KOPT-K1 (cell line): Measurements from ENCODE around the gene ERBB2.

Experiments used
- H3K27ac ChIP-seq: fragments of 200-600 bp; sonication (generic); 2 replicates; pipeline ENCODE4 v1.5.1; 2016; ENCODE audit warnings: antibody characterized with exemption, mild to moderate bottlenecking, low read depth, low read length; ENCODE audit not compliant: poor library complexity, severe bottlenecking
- H3K36me3 ChIP-seq: fragments of 200-600 bp; sonication (generic); 2 replicates; pipeline ENCODE4 v1.5.1; 2017; ENCODE audit warnings: antibody characterized with exemption, mild to moderate bottlenecking, low read length, moderate library complexity; ENCODE audit not compliant: insufficient read depth
- H3K9me3 ChIP-seq: fragments of 200-600 bp; sonication (generic); 2 replicates; pipeline ENCODE4 v1.5.1; 2017; ENCODE audit warnings: antibody characterized with exemption, low read length, mild to moderate bottlenecking; ENCODE audit not compliant: insufficient read depth, poor library complexity, severe bottlenecking

ERBB2 gene

DNA sequence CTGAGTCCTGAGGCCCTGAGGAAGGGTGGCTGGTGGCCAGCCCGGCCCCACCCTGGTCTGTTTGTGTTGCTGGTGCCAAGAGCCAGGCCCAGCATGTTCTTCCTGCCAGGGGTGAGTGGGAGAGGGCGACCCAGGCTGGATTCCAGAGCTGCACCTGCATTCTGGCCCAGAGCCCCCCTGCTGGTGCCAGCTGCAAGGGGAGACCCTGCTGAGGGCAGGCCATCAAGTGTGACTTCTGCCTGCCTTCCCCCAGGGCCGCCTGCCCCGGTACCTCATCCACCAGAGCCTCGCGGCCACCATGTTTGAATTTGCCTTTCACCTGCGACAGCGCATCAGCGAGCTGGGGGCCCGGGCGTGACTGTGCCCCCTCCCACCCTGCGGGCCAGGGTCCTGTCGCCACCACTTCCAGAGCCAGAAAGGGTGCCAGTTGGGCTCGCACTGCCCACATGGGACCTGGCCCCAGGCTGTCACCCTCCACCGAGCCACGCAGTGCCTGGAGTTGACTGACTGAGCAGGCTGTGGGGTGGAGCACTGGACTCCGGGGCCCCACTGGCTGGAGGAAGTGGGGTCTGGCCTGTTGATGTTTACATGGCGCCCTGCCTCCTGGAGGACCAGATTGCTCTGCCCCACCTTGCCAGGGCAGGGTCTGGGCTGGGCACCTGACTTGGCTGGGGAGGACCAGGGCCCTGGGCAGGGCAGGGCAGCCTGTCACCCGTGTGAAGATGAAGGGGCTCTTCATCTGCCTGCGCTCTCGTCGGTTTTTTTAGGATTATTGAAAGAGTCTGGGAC, 37.1 kb upstream of the ERBB2 start:
- Histone ChIP-seq H3K36me3 (peaks cover 53% of the 10 kb centered on the region), H3K9me3 (no peaks in the 10 kb centered on the region), H3K27ac (no peak overlapping the region)

DNA sequence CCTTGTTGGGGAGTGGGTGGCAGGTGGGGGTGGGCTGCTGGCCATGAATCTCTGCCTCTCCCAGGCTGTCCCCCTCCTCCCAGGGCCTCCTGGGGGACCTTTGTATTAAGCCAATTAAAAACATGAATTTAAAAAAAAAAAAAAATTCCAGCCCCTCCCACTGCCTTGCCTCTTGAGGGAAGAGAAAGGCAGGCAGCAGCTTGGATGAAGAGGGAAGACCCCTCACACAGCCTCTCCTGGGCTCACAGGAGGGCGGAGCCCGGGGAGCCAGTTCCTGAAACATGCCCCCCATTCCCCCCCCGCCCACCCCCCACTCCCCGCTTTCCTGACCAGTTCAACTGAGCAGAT, 36.5 kb upstream of the ERBB2 start:
- H3K27ac ChIP-seq, result no peak overlapping the region
- H3K9me3 ChIP-seq, result no peaks in the 10 kb centered on the region
- peaks cover 48% of the 10 kb centered on the region for H3K36me3 ChIP-seq

- no peaks in the 10 kb centered on the region for H3K9me3 ChIP-seq
- H3K27ac ChIP-seq, result no peak overlapping the region
- H3K36me3 ChIP-seq, result peaks cover 42% of the 10 kb centered on the region
Measured at GRCh38 chr17:39663688-39664580, 35.9 kb upstream of the ERBB2 start.

DNA sequence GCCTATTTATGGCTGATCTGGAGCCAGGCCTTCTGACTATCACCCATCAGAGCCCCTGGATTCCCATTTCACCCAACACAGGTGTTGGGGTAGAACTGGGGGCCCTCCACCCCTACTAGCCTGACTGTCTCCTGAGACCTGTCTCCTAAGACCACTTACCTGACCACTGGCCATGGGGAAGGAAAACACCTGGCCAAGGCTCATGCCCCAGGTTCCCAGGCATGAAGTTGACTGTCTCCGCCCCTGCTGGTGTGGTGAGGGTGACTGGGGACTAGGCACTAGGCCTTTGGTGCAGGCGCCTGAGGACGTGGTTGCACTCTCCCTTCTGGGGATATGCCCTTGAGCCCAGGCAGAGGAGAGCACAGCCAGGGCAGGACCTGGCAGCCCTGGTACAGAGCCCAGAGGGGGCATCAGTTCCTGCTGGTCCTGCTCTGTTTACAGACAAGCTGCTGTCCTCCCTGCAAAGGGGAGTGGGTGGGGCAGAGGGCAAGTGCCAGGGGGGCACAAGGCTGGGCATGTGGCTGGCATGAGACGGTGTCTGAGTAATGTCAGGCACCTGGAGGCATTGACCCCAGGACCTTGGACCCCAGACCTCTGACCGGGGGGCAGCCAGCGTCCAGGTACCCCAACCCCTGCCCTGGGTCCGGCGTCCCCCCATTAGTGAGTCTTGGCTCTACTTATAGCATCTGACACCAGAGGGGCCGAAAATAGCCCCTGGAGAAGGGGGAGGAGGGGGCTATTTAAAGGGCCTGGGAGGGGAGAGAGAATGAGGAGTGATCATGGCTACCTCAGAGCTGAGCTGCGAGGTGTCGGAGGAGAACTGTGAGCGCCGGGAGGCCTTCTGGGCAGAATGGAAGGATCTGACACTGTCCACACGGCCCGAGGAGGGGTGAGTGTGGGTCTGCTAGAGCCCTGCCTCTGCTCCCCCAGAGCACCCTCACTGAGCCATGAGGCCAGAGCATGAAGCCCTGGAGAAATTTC, 35.0 kb upstream of the ERBB2 start, which contains the start of gene TCAP:
TSS of gene TCAP (plus strand) at position 769 of the 981 bp plus-strand sequence. CDS start at position 780, 11 bp downstream.
- peaks cover 32% of the 10 kb centered on the region for H3K36me3 ChIP-seq
- H3K27ac ChIP-seq, result no peak within 1 kb of the TSS

GRCh38 chr17:39665642-39666224, 34.1 kb upstream of the ERBB2 start:
- Histone ChIP-seq H3K27ac (no peak overlapping the region), H3K36me3 (peaks cover 24% of the 10 kb centered on the region), H3K9me3 (no peaks in the 10 kb centered on the region)

More for the DNA sequence above, 35.0 kb upstream of the ERBB2 start, which contains the start of gene TCAP:
- H3K9me3 ChIP-seq, result no peaks in the 10 kb centered on the region

DNA sequence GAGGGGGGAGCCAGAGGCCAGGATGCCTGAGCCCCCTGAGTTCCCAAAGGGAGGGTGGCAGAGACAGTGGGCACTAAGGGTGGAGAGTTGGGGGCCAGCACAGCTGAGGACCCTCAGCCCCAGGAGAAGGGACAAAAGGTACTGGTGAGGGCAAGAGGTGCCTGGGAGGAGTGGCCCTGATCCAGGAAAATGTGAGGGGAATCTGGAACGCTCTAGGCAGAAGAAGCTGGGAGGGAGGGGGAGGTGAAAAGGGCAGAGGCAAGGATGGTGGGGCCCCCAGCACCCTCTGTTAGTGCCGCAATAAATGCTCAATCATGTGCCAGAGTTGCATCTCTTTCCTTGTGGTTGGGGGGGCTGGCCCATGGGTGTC, 33.6 kb upstream of the ERBB2 start:
- H3K9me3 ChIP-seq, result no peaks in the 10 kb centered on the region
- H3K36me3 ChIP-seq, result peaks cover 19% of the 10 kb centered on the region
- no peak overlapping the region for H3K27ac ChIP-seq

DNA sequence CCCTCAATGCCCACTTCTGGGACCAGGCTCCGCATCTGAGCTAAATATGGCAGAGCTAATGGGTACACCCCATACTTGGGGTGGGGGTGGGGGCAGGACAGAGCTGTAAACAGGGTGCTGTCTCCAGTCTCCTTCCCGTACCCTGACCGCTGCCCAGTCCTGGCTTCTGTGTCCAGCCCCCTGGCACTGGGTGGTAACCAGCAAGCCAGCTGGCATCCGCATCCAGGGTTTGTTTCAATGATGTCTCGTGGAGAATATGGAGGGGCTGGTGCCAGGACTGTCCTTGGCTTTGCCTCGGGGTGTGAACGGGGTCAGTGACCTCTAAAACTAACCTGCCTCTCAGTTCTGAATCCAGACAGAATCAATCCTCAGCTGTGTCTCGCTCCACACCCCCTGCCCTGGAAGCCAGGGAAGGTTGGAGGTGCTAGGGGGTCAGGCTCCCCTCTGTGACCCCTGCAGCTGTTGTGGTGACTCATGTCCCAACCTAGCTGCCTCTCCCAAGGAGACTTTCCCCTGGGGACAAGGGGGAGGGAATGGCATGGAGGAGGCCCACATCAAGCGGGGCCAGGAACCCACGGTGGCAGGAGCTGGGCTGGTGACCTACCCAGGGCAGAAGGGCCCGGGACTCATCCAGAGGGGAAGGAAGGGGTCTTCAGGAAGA, 33.1 kb upstream of the ERBB2 start:
- Histone ChIP-seq H3K36me3 (peaks cover 14% of the 10 kb centered on the region), H3K27ac (no peak overlapping the region), H3K9me3 (no peaks in the 10 kb centered on the region)

GRCh38 chr17:39667262-39667944, 32.5 kb upstream of the ERBB2 start:
- H3K36me3 ChIP-seq, result peaks cover 7% of the 10 kb centered on the region; the same call in 1 of the 2 replicates
- H3K9me3 ChIP-seq, result no peaks in the 10 kb centered on the region
- H3K27ac ChIP-seq, result no peak overlapping the region

DNA sequence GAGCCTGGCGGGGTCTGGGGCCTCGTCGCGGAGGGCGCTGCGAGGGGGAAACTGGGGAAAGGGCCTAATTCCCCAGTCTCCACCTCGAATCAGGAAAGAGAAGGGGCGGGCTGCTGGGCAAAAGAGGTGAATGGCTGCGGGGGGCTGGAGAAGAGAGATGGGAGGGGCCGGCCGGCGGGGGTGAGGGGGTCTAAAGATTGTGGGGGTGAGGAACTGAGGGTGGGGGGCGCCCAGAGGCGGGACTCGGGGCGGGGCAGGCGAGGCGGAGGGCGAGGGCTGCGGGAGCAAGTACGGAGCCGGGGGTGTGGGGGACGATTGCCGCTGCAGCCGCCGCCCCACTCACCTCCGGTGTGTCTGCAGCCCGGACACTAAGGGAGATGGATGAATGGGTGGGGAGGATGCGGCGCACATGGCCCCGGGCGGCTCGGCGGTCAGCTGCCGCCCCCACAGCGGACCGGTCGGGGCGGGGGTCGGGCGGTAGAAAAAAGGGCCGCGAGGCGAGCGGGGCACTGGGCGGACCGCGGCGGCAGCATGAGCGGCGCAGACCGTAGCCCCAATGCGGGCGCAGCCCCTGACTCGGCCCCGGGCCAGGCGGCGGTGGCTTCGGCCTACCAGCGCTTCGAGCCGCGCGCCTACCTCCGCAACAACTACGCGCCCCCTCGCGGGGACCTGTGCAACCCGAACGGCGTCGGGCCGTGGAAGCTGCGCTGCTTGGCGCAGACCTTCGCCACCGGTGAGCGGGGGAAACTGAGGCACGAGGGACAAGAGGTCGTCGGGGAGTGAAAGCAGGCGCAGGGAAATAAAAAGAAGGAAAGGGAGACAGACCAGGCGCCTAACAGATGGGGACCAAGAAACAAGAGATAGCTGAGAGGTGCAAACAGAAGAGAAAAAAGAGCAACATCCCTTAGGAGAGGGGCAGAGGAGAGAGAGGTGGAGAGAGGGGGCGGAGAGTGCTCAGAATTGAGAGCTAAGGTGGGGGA, 31.6 kb upstream of the ERBB2 start, which contains the start of gene PNMT:
TSS of gene PNMT (plus strand) at position 509 of the 980 bp plus-strand sequence. CDS start at position 532, 23 bp downstream.
- Histone ChIP-seq H3K27ac (no peak within 1 kb of the TSS), H3K36me3 (no peaks in the 10 kb centered on the region; the same call in 1 of the 2 replicates), H3K9me3 (no peaks in the 10 kb centered on the region)

DNA sequence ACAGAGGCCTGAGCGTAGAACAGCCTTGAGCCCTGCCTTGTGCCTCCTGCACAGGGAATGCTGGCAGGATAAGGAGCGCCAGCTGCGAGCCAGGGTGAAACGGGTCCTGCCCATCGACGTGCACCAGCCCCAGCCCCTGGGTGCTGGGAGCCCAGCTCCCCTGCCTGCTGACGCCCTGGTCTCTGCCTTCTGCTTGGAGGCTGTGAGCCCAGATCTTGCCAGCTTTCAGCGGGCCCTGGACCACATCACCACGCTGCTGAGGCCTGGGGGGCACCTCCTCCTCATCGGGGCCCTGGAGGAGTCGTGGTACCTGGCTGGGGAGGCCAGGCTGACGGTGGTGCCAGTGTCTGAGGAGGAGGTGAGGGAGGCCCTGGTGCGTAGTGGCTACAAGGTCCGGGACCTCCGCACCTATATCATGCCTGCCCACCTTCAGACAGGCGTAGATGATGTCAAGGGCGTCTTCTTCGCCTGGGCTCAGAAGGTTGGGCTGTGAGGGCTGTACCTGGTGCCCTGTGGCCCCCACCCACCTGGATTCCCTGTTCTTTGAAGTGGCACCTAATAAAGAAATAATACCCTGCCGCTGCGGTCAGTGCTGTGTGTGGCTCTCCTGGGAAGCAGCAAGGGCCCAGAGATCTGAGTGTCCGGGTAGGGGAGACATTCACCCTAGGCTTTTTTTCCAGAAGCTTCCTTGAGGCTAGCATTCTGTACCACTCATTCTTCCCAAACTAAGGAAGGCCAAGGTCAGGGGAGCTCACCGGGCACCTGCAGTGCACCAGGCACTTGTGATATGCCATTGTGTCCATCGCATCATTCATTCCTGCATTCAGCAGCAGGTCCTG, 29.7 kb upstream of the ERBB2 start:
- no peak overlapping the region for H3K27ac ChIP-seq
- H3K9me3 ChIP-seq, result no peaks in the 10 kb centered on the region
- no peaks in the 10 kb centered on the region for H3K36me3 ChIP-seq

- Histone ChIP-seq H3K9me3 (no peaks in the 10 kb centered on the region), H3K27ac (no peak overlapping the region), H3K36me3 (no peaks in the 10 kb centered on the region)
Measured at GRCh38 chr17:39670746-39671145, 29.1 kb upstream of the ERBB2 start.
